H9 (cell line): Measurements from ENCODE around the gene PPIL3. TPM values are rescaled to one million over a fixed set of nuclear protein-coding genes. Genes with fewer than 3 reads are reported as not detected.

ENCODE experiments used
- DNase-seq: peaks from one replicate; pipeline ENCODE4 v3.0.0-alpha.2; 2017
- H2AFZ ChIP-seq: one replicate; pipeline ENCODE4 v1.6.1; 2013; ENCODE audit warnings: mild to moderate bottlenecking, low read length, control low read depth, moderate library complexity
- H2AK5ac ChIP-seq: 2 replicates; pipeline ENCODE4 v1.6.1; 2013; ENCODE audit warnings: low read length, control low read depth, mixed read lengths; ENCODE audit not compliant: insufficient read length
- H2BK120ac ChIP-seq: one replicate; pipeline ENCODE4 v1.6.1; 2013; ENCODE audit warnings: low read depth, mild to moderate bottlenecking, low read length, control low read depth, inconsistent platforms; ENCODE audit not compliant: poor library complexity, severe bottlenecking
- H2BK12ac ChIP-seq: 2 replicates; pipeline ENCODE4 v1.6.1; 2013; ENCODE audit warnings: low read length, control low read depth, mixed read lengths, low read depth; ENCODE audit not compliant: insufficient read length
- H2BK15ac ChIP-seq: 2 replicates; pipeline ENCODE4 v1.6.1; 2013; ENCODE audit warnings: low read depth, low read length, control low read depth
- H2BK20ac ChIP-seq: one replicate; pipeline ENCODE4 v1.6.1; 2013; ENCODE audit warnings: low read depth, mild to moderate bottlenecking, low read length, control low read depth, inconsistent platforms; ENCODE audit not compliant: poor library complexity, severe bottlenecking
- H2BK5ac ChIP-seq: 2 replicates; pipeline ENCODE4 v1.6.1; 2013; ENCODE audit warnings: low read length, control low read depth, mixed read lengths; ENCODE audit not compliant: insufficient read length
- H3K14ac ChIP-seq: 2 replicates; pipeline ENCODE4 v1.6.1; 2013; ENCODE audit warnings: low read length, control low read depth; ENCODE audit not compliant: insufficient read depth
- H3K18ac ChIP-seq: 2 replicates; pipeline ENCODE4 v1.6.1; 2013; ENCODE audit warnings: low read depth, mild to moderate bottlenecking, mixed read lengths, low read length, control low read depth; ENCODE audit not compliant: insufficient read length
- H3K23ac ChIP-seq: 2 replicates; pipeline ENCODE4 v1.6.1; 2013; ENCODE audit warnings: low read length, control low read depth, mixed read lengths, low read depth; ENCODE audit not compliant: insufficient read length
- H3K23me2 ChIP-seq: 2 replicates; pipeline ENCODE4 v1.6.1; 2013; ENCODE audit warnings: low read depth, mild to moderate bottlenecking, mixed read lengths, low read length, control low read depth; ENCODE audit not compliant: insufficient read length, poor library complexity, severe bottlenecking
- H3K27ac ChIP-seq: 2 replicates; pipeline ENCODE4 v1.5.1; 2013; ENCODE audit warnings: low read length, control low read depth, mixed read lengths, low read depth; ENCODE audit not compliant: insufficient read length
- H3K27me3 ChIP-seq: 2 replicates; pipeline ENCODE4 v1.6.1; 2013; ENCODE audit warnings: low read length, control low read depth, inconsistent platforms; ENCODE audit not compliant: insufficient read depth
- H3K4ac ChIP-seq: 2 replicates; pipeline ENCODE4 v1.6.1; 2013; ENCODE audit warnings: low read depth, mild to moderate bottlenecking, control low read depth, inconsistent platforms, low read length, moderate library complexity
- H3K4me1 ChIP-seq: 2 replicates; pipeline ENCODE4 v1.6.1; 2013; ENCODE audit warnings: low read length, control low read depth, inconsistent platforms; ENCODE audit not compliant: insufficient read depth
- H3K4me2 ChIP-seq: 2 replicates; pipeline ENCODE4 v1.6.1; 2013; ENCODE audit warnings: low read length, control low read depth, mixed read lengths; ENCODE audit not compliant: insufficient read length, insufficient read depth
- H3K56ac ChIP-seq: 2 replicates; pipeline ENCODE4 v1.6.1; 2013; ENCODE audit warnings: low read depth, mild to moderate bottlenecking, mixed read lengths, low read length, control low read depth; ENCODE audit not compliant: insufficient read length
- H3K79me1 ChIP-seq: 2 replicates; pipeline ENCODE4 v1.6.1; 2013; ENCODE audit warnings: low read depth, mild to moderate bottlenecking, moderate library complexity, low read length, control low read depth, inconsistent platforms; ENCODE audit not compliant: insufficient read depth, poor library complexity, severe bottlenecking
- H3K79me2 ChIP-seq: 2 replicates; pipeline ENCODE4 v1.6.1; 2013; ENCODE audit warnings: low read length, control low read depth, inconsistent platforms; ENCODE audit not compliant: insufficient read depth
- H3K9ac ChIP-seq: 2 replicates; pipeline ENCODE4 v1.6.1; 2013; ENCODE audit warnings: low read length, control low read depth, mixed read lengths; ENCODE audit not compliant: insufficient read length; ENCODE audit errors: extremely low read depth
- H3K9me3 ChIP-seq: one replicate; pipeline ENCODE4 v1.6.1; 2013; ENCODE audit warnings: low read depth, low read length, inconsistent platforms; ENCODE audit not compliant: control insufficient read depth
- H3T11ph ChIP-seq: one replicate; pipeline ENCODE4 v1.6.1; 2013; ENCODE audit warnings: mild to moderate bottlenecking, low read length, control low read depth, inconsistent platforms
- H4K20me1 ChIP-seq: one replicate; pipeline ENCODE4 v1.6.1; 2013; ENCODE audit not compliant: control insufficient read depth, insufficient read length, insufficient read depth
- H4K5ac ChIP-seq: 2 replicates; pipeline ENCODE4 v1.6.1; 2013; ENCODE audit warnings: low read depth, mild to moderate bottlenecking, mixed read lengths, low read length, control low read depth; ENCODE audit not compliant: insufficient read length
- H4K8ac ChIP-seq: replicated peaks from 2 replicates; pipeline ENCODE4 v1.6.1; 2013; ENCODE audit warnings: low read length, control low read depth, mixed read lengths, low read depth; ENCODE audit not compliant: insufficient read length
- H4K91ac ChIP-seq: 2 replicates; pipeline ENCODE4 v1.6.1; 2013; ENCODE audit warnings: low read depth, mild to moderate bottlenecking, moderate library complexity, mixed read lengths, low read length, control low read depth; ENCODE audit not compliant: insufficient read length
- H3K27ac Mint-ChIP-seq, 3 experiments: 2 replicates in 2 of 3; 3 replicates in 1 of 3; pipeline ENCODE4 v1.8.0; 2020 to 2021; ENCODE audit warnings: mixed read lengths in 3 of 3, mild to moderate bottlenecking in 1 of 3, moderate library complexity in 1 of 3
- H3K27me3 Mint-ChIP-seq: 2 replicates; pipeline ENCODE4 v1.8.0; 2021; ENCODE audit warnings: low read depth, mild to moderate bottlenecking, moderate library complexity, mixed read lengths
- H3K36me3 Mint-ChIP-seq, 3 experiments: 2 replicates in 2 of 3; 3 replicates in 1 of 3; pipeline ENCODE4 v1.8.0; 2020 to 2021; ENCODE audit warnings: low read depth in 3 of 3, mixed read lengths in 3 of 3; ENCODE audit not compliant: insufficient read depth in 1 of 3
- H3K4me1 Mint-ChIP-seq, 2 experiments: 2 replicates each; pipeline ENCODE4 v1.8.0; 2020; ENCODE audit warnings: mixed read lengths in 2 of 2
- H3K4me3 Mint-ChIP-seq, 2 experiments: 2 replicates in 1 of 2; 3 replicates in 1 of 2; pipeline ENCODE4 v1.8.0; 2020 to 2021; ENCODE audit warnings: mild to moderate bottlenecking in 2 of 2, mixed read lengths in 2 of 2, moderate library complexity in 1 of 2
- H3K9me3 Mint-ChIP-seq, 2 experiments: 2 replicates in 1 of 2; 3 replicates in 1 of 2; pipeline ENCODE4 v1.8.0; 2020; ENCODE audit warnings: mild to moderate bottlenecking in 2 of 2, mixed read lengths in 2 of 2, moderate library complexity in 1 of 2
- total RNA-seq: library from RNA; stranded (reverse); gene quantifications from 2 replicates; pipeline ENCODE4 v1.2.1, GENCODE V29; 2021
- TF ChIP-seq, protein P1 (sequence below): fragments of 200-600 bp; sonication (generic); conservative IDR thresholded peaks from 3 replicates; pipeline ENCODE4 v1.8.0; 2021; ENCODE audit warnings: antibody characterized with exemption, mild to moderate bottlenecking

Gene PPIL3
- total RNA-seq, 1 experiment from 2014 or later, result 63.4 TPM

DNA sequence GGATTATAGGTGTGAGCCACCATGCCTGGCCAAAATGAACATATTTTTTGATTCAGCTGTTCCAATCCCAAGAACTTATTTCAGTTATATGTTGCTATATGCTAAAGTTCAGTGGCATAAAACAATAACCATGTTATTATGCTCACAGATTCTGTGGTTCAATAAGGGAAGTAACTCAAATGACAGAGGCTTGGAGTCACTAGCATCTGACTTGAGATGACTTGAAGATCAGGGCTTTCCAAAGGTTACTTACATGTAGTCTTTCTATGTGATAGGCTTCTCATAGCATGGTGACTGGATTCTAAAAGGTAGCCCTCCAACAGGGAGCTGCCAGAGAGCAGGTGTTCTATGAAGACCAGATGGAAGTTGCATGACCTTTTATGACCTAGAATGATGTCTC, 41.6 kb downstream of the PPIL3 start:
- TF ChIP-seq, protein P1, sequence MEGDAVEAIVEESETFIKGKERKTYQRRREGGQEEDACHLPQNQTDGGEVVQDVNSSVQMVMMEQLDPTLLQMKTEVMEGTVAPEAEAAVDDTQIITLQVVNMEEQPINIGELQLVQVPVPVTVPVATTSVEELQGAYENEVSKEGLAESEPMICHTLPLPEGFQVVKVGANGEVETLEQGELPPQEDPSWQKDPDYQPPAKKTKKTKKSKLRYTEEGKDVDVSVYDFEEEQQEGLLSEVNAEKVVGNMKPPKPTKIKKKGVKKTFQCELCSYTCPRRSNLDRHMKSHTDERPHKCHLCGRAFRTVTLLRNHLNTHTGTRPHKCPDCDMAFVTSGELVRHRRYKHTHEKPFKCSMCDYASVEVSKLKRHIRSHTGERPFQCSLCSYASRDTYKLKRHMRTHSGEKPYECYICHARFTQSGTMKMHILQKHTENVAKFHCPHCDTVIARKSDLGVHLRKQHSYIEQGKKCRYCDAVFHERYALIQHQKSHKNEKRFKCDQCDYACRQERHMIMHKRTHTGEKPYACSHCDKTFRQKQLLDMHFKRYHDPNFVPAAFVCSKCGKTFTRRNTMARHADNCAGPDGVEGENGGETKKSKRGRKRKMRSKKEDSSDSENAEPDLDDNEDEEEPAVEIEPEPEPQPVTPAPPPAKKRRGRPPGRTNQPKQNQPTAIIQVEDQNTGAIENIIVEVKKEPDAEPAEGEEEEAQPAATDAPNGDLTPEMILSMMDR, result no peak
- no peak overlapping the region for H3K4me2 ChIP-seq
- no peaks in the 10 kb centered on the region; the same call in none of the 2 replicates for H3K27me3 Mint-ChIP-seq

More for the DNA sequence above, 41.6 kb downstream of the PPIL3 start:
- Histone ChIP-seq H3K4ac (no peak overlapping the region), H2AK5ac (no peak overlapping the region), H2BK20ac (no peak overlapping the region), H3K18ac (no peak overlapping the region), H2BK120ac (no peak overlapping the region), H3K9me3 (no peaks in the 10 kb centered on the region), H3K27ac (no peak overlapping the region), H3K27me3 (no peaks in the 10 kb centered on the region), H3T11ph (no peak overlapping the region), H3K4me1 (no peaks in the 10 kb centered on the region), H3K23me2 (no peaks in the 10 kb centered on the region), H3K14ac (no peak overlapping the region), H2BK12ac (no peak overlapping the region), H3K9ac (no peak overlapping the region), H4K91ac (no peak overlapping the region), H4K20me1 (no peaks in the 10 kb centered on the region), H3K23ac (no peak overlapping the region), H3K79me1 (no peaks in the 10 kb centered on the region), H2AFZ (no peak overlapping the region), H2BK5ac (no peak overlapping the region), H3K79me2 (no peaks in the 10 kb centered on the region), H2BK15ac (no peak overlapping the region), H4K5ac (no peak overlapping the region), H3K56ac (no peak overlapping the region), H4K8ac (no peak overlapping the region)
- H3K36me3 Mint-ChIP-seq, result peaks cover 5 to 20% (median 10%) of the 10 kb centered on the region in 3 experiments; a peak in 5 of 7 replicates
- no peaks in the 10 kb centered on the region for H3K9me3 Mint-ChIP-seq
- H3K4me3 Mint-ChIP-seq, result no peak overlapping the region
- no peak overlapping the region for H3K27ac Mint-ChIP-seq
- DNase-seq, result no peak
- no peaks in the 10 kb centered on the region for H3K4me1 Mint-ChIP-seq
